ENCODE data around the gene FGD5. TPM values are rescaled to one million over a fixed set of nuclear protein-coding genes. Genes with fewer than 3 reads are reported as not detected.

FGD5 gene
- total and polyA plus RNA-seq, 2 experiments from 2014 or later: 7.4 to 12.2 TPM

- Histone ChIP-seq H3K27me3 (ENCODE audit: insufficient read depth) (no peaks in the 10 kb centered on the region), H3K4me2 (no peak overlapping the region), H3K79me2 (replicated peaks; ENCODE audit: insufficient read depth) (no peaks in the 10 kb centered on the region), H3K9me2 (ENCODE audit: insufficient read depth) (no peaks in the 10 kb centered on the region), H2AFZ (peak overlapping the region; percentile 38; the same call in 1 of the 2 replicates), H3K36me3 (ENCODE audit: insufficient read depth) (no peaks in the 10 kb centered on the region), H3K4me3 (no peak overlapping the region), H4K20me1 (replicated peaks; ENCODE audit: insufficient read depth) (no peaks in the 10 kb centered on the region), H3F3A (replicated peaks; ENCODE audit: low read depth) (no peaks in the 10 kb centered on the region), H3K4me1 (ENCODE audit: insufficient read depth) (peaks cover 6% of the 10 kb centered on the region), H3K27ac (ENCODE audit: low read depth) (no peak overlapping the region)
- Mint-ChIP-seq H3K27ac (no peak overlapping the region), H3K4me3 (no peak overlapping the region), H3K4me1 (peaks cover 20% of the 10 kb centered on the region; the same call in 2 of the 3 replicates), H3K27me3 (ENCODE audit: insufficient read depth, low read depth, poor library complexity) (peaks cover 8% of the 10 kb centered on the region), H3K9me3 (no peaks in the 10 kb centered on the region; the same call in 2 of the 3 replicates), H3K36me3 (ENCODE audit: low read depth) (no peaks in the 10 kb centered on the region)
- DNase-seq (ENCODE audit: low spot score): peak; percentile 38
- peak; percentile 72 for ATAC-seq
- TF ChIP-seq CREB1 (CRISPR knock-in tag; IDR thresholded peaks at IDR 0.05; ENCODE audit: low read depth): no peak
- no peak for TF ChIP-seq ETS1 (IDR thresholded peaks at IDR 0.05)
- no peak for TF ChIP-seq EZH2phosphoT487 (IDR thresholded peaks at IDR 0.05; ENCODE audit: unreplicated experiment)
- no peak for TF ChIP-seq ZNF114 (CRISPR knock-in tag; IDR thresholded peaks at IDR 0.05)
- no peak for TF ChIP-seq POLR2AphosphoS5 (IDR thresholded peaks at IDR 0.05; ENCODE audit: low read depth)
- no peak for TF ChIP-seq CTCF (conservative IDR thresholded peaks at IDR 0.05; ENCODE audit: low read depth in 2 of 2)
- TF ChIP-seq STAT1 (IDR thresholded peaks at IDR 0.05; ENCODE audit: unreplicated experiment): no peak
- no peak for TF ChIP-seq NANOG (IDR thresholded peaks at IDR 0.05; ENCODE audit: borderline replicate concordance)
These were observed 34.6 kb upstream of the FGD5 start for GRCh38 chr3:14784087-14784681.

GRCh38 chr3:14785207-14786155, 33.3 kb upstream of the FGD5 start:
- no peaks in the 10 kb centered on the region for H3K36me3 Mint-ChIP-seq (ENCODE audit: low read depth)
- Histone ChIP-seq H3K27me3 (ENCODE audit: insufficient read depth) (no peaks in the 10 kb centered on the region), H3K4me1 (ENCODE audit: insufficient read depth) (peaks cover 6% of the 10 kb centered on the region), H2AFZ (no peak overlapping the region), H3K4me3 (no peak overlapping the region), H3K36me3 (ENCODE audit: insufficient read depth) (no peaks in the 10 kb centered on the region), H3K27ac (ENCODE audit: low read depth) (no peak overlapping the region), H4K20me1 (replicated peaks; ENCODE audit: insufficient read depth) (no peaks in the 10 kb centered on the region), H3K4me2 (no peak overlapping the region), H3K9me2 (ENCODE audit: insufficient read depth) (no peaks in the 10 kb centered on the region), H3K79me2 (replicated peaks; ENCODE audit: insufficient read depth) (no peaks in the 10 kb centered on the region), H3F3A (replicated peaks; ENCODE audit: low read depth) (no peaks in the 10 kb centered on the region)
- ATAC-seq (no peak), DNase-seq (ENCODE audit: low spot score) (no peak)
- H3K27ac Mint-ChIP-seq: no peak overlapping the region
- peaks cover 8% of the 10 kb centered on the region for H3K27me3 Mint-ChIP-seq (ENCODE audit: insufficient read depth, low read depth, poor library complexity)
- H3K4me3 Mint-ChIP-seq: no peak overlapping the region
- no peaks in the 10 kb centered on the region; the same call in 2 of the 3 replicates for H3K9me3 Mint-ChIP-seq
- peaks cover 20% of the 10 kb centered on the region; the same call in 2 of the 3 replicates for H3K4me1 Mint-ChIP-seq
- TF ChIP-seq STAT1 (IDR thresholded peaks at IDR 0.05; ENCODE audit: unreplicated experiment) (no peak), CTCF (conservative IDR thresholded peaks at IDR 0.05; ENCODE audit: low read depth in 2 of 2) (no peak), EZH2 (IDR thresholded peaks at IDR 0.05; ENCODE audit: low read depth, unreplicated experiment) (no peak), POLR2AphosphoS5 (IDR thresholded peaks at IDR 0.05; ENCODE audit: low read depth) (no peak), REST (IDR thresholded peaks at IDR 0.05; ENCODE audit: unreplicated experiment) (no peak), CREB1 (CRISPR knock-in tag; IDR thresholded peaks at IDR 0.05; ENCODE audit: low read depth) (no peak)
